ENCODE measurements around the gene ACSS3. TPM values are rescaled to one million over a fixed set of nuclear protein-coding genes. Genes with fewer than 3 reads are reported as not detected.

ACSS3 gene
- total and polyA plus RNA-seq, 2 donors (not counting 3 experiments of a cell fraction or from before 2014, with no cell fraction given) = 0.12 to 0.86 TPM

- no peaks in the 10 kb centered on the region for H3K9me3 ChIP-seq (replicated peaks; ENCODE audit: control insufficient read depth, insufficient read depth, low read length)
- peaks cover 28% of the 10 kb centered on the region for H3K4me1 ChIP-seq (ENCODE audit: control insufficient read depth, extremely low read depth, insufficient read depth, low read length)
- ChIA-PET CTCF (interaction anchor here (0.8 to 1.5 kb wide), 3 partner anchors 11 to 78 kb away, joined by 3 to 8 read pairs (median 6); no protein-coding TSS in a partner anchor), POLR2A (no interaction called here)
- no peaks in the 10 kb centered on the region for H4K20me1 ChIP-seq (replicated peaks; ENCODE audit: control insufficient read depth, extremely low read depth, insufficient read depth, low read length)
- FAIRE-seq (no peak), DNase-seq (ENCODE audit: low read depth, low spot score) (no peak)
- no peak overlapping the region for H3K4me3 ChIP-seq (replicated peaks in 1 of 3; ENCODE audit: insufficient read depth in 1 of 3, low read depth in 1 of 3, low read length in 3 of 3)
- H3K79me2 ChIP-seq (ENCODE audit: control insufficient read depth, insufficient read depth, low read length) = no peaks in the 10 kb centered on the region
- TF ChIP-seq MYC (IDR thresholded peaks at IDR 0.05; ENCODE audit: low read depth, low read length) = no peak
- TF ChIP-seq FOS (IDR thresholded peaks at IDR 0.05; ENCODE audit: borderline replicate concordance, insufficient read depth, low read length) = no peak
- TF ChIP-seq EZH2 (IDR thresholded peaks at IDR 0.05; ENCODE audit: borderline replicate concordance, low read depth, low read length, severe bottlenecking) = no peak
- H3K27me3 ChIP-seq (ENCODE audit: control insufficient read depth in 2 of 2, insufficient read depth in 2 of 2, low read length in 2 of 2) = no peaks in the 10 kb centered on the region
- no peak overlapping the region for H2AFZ ChIP-seq (ENCODE audit: low read depth, low read length)
- no peak overlapping the region for H3K9ac ChIP-seq (replicated peaks; ENCODE audit: extremely low read depth, insufficient read depth, low read length)
- H3K4me2 ChIP-seq (ENCODE audit: insufficient read depth, low read length) = no peak overlapping the region
- H3K9me1 ChIP-seq (replicated peaks; ENCODE audit: control insufficient read depth, extremely low read depth, insufficient read depth, low read length) = no peaks in the 10 kb centered on the region
- no peak overlapping the region for H3K27ac ChIP-seq (ENCODE audit: insufficient read depth, low read depth, low read length)
- dilution Hi-C loops (cut with MboI; ENCODE audit: extremely low pct_ligation_motif_present, low sequenced_read_pairs) (no loop called here), intact Hi-C loops (cut with micrococcal nuclease) (no loop called here)
- BruUV-seq (replicated peaks) = no TSS peak
- H3K36me3 ChIP-seq (ENCODE audit: control insufficient read depth in 2 of 2, extremely low read depth in 1 of 2, insufficient read depth in 2 of 2, low read length in 2 of 2) = no peaks in the 10 kb centered on the region
These were observed 129.3 kb downstream of the ACSS3 start for GRCh38 chr12:81207173-81207572.

GRCh38 chr12:81207664-81208063 is 129.8 kb downstream of the ACSS3 start:
- ChIA-PET CTCF (interaction anchor here (0.6 to 1.8 kb wide), 6 partner anchors 12 to 1459 kb away, joined by 3 to 8 read pairs (median 4); no protein-coding TSS in a partner anchor), POLR2A (no interaction called here)
- intact Hi-C loops (cut with micrococcal nuclease) = no loop called here
- no peak overlapping the region for H3K4me3 ChIP-seq (replicated peaks in 1 of 3; ENCODE audit: insufficient read depth in 1 of 3, low read depth in 1 of 3, low read length in 3 of 3)
- H3K36me3 ChIP-seq (ENCODE audit: control insufficient read depth in 2 of 2, extremely low read depth in 1 of 2, insufficient read depth in 2 of 2, low read length in 2 of 2) = no peaks in the 10 kb centered on the region
- DNase-seq (ENCODE audit: low read depth, low spot score) = no peak
- no peaks in the 10 kb centered on the region for H4K20me1 ChIP-seq (replicated peaks; ENCODE audit: control insufficient read depth, extremely low read depth, insufficient read depth, low read length)
- no TSS peak for BruUV-seq (replicated peaks)
- peak overlapping the region; percentile 27 for H3K4me2 ChIP-seq (ENCODE audit: insufficient read depth, low read length)
- FAIRE-seq = no peak
- no peak overlapping the region for H3K9ac ChIP-seq (replicated peaks; ENCODE audit: extremely low read depth, insufficient read depth, low read length)
- H2AFZ ChIP-seq (ENCODE audit: low read depth, low read length) = no peak overlapping the region
- H3K27me3 ChIP-seq (ENCODE audit: control insufficient read depth in 2 of 2, insufficient read depth in 2 of 2, low read length in 2 of 2) = no peaks in the 10 kb centered on the region
- H3K9me1 ChIP-seq (replicated peaks; ENCODE audit: control insufficient read depth, extremely low read depth, insufficient read depth, low read length) = no peaks in the 10 kb centered on the region
- dilution Hi-C loops (cut with MboI; ENCODE audit: extremely low pct_ligation_motif_present, low sequenced_read_pairs) = no loop called here
- no peak overlapping the region for H3K27ac ChIP-seq (ENCODE audit: insufficient read depth, low read depth, low read length)
- TF ChIP-seq CTCF (IDR thresholded peaks at IDR 0.05; ENCODE audit: extremely low read depth in 1 of 2, insufficient read depth in 1 of 2, low read depth in 1 of 2, low read length in 2 of 2) (no peak), GATA2 (IDR thresholded peaks at IDR 0.05; ENCODE audit: insufficient read depth, insufficient read length, low read depth, low read length) (no peak), EZH2 (IDR thresholded peaks at IDR 0.05; ENCODE audit: borderline replicate concordance, low read depth, low read length, severe bottlenecking) (no peak), MYC (IDR thresholded peaks at IDR 0.05; ENCODE audit: low read depth, low read length) (no peak)
- H3K4me1 ChIP-seq (ENCODE audit: control insufficient read depth, extremely low read depth, insufficient read depth, low read length) = peaks cover 28% of the 10 kb centered on the region
- H3K79me2 ChIP-seq (ENCODE audit: control insufficient read depth, insufficient read depth, low read length) = no peaks in the 10 kb centered on the region
- no peaks in the 10 kb centered on the region for H3K9me3 ChIP-seq (replicated peaks; ENCODE audit: control insufficient read depth, insufficient read depth, low read length)

Data from endothelial cell of umbilical vein (primary cell).